ENCODE data around the gene UBE2I. TPM values are rescaled to one million over a fixed set of nuclear protein-coding genes. Genes with fewer than 3 reads are reported as not detected.
"Not testable (repeated sequence)": the region's sequence is repeated elsewhere in the genome, so short reads cannot be mapped to it uniquely, and the experiment has no call there.

UBE2I gene
- total RNA-seq, 2 experiments from 2014 or later = 207 to 237 TPM

DNA sequence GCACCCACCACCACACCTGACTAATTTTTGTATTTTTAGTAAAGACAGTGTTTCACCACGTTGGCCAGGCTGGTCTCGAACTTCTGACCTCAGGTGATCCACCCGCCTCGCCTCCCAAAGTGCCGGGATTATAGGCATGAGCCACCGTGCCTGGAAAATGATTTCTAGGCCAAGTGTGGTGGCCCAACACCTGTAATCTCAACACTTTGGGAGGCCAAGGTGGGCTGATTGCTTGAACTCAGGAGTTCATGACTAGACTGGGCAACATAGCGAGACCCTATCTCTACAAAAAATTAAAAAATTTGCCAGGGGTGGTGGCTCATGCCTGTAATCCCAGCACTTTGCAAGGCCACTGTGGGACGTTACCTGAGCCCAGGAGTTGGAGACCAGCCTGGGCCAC lies 13.0 kb downstream of the UBE2I start:
- CTCF ChIA-PET = no interaction called here

GRCh38 chr16:1323296-1324239 lies 14.1 kb downstream of the UBE2I start:
- Mint-ChIP-seq H3K27me3 (ENCODE audit: low read depth) (no peaks in the 10 kb centered on the region), H3K36me3 (ENCODE audit: low read depth) (peaks cover 44% of the 10 kb centered on the region), H3K9me3 (ENCODE audit: insufficient read depth) (no peaks in the 10 kb centered on the region), H3K4me3 (no peak overlapping the region), H3K27ac (no peak overlapping the region), H3K4me1 (ENCODE audit: low read depth) (peaks cover 2% of the 10 kb centered on the region)
- ChIA-PET POLR2A (no interaction called here), CTCF (interaction anchor here (0.6 kb wide), 1 partner anchor 12 kb away, joined by 3 read pairs; no protein-coding TSS in a partner anchor)
- ATAC-seq (no peak), DNase-seq (no peak)

More for the DNA sequence above, 13.0 kb downstream of the UBE2I start:
- peaks cover 2% of the 10 kb centered on the region for H3K4me1 Mint-ChIP-seq (ENCODE audit: low read depth)
- no peak for ATAC-seq
- H3K36me3 Mint-ChIP-seq (ENCODE audit: low read depth) = peaks cover 55% of the 10 kb centered on the region
- no peak for DNase-seq
- no peaks in the 10 kb centered on the region for H3K9me3 Mint-ChIP-seq (ENCODE audit: insufficient read depth)
- no peak overlapping the region for H3K4me3 Mint-ChIP-seq
- no peak overlapping the region for H3K27ac Mint-ChIP-seq
- POLR2A ChIA-PET = no interaction called here
- H3K27me3 Mint-ChIP-seq (ENCODE audit: low read depth) = no peaks in the 10 kb centered on the region

GRCh38 chr16:1324286-1324826 lies 14.9 kb downstream of the UBE2I start:
- Mint-ChIP-seq H3K27me3 (ENCODE audit: low read depth) (no peaks in the 10 kb centered on the region), H3K9me3 (ENCODE audit: insufficient read depth) (no peaks in the 10 kb centered on the region), H3K4me3 (no peak overlapping the region), H3K27ac (no peak overlapping the region), H3K36me3 (ENCODE audit: low read depth) (peaks cover 41% of the 10 kb centered on the region), H3K4me1 (ENCODE audit: low read depth) (peaks cover 2% of the 10 kb centered on the region)
- ChIA-PET POLR2A (no interaction called here), CTCF (interaction anchor here (0.6 kb wide), 1 partner anchor 12 kb away, joined by 3 read pairs; no protein-coding TSS in a partner anchor)
- no peak for DNase-seq
- no peak for ATAC-seq

DNA sequence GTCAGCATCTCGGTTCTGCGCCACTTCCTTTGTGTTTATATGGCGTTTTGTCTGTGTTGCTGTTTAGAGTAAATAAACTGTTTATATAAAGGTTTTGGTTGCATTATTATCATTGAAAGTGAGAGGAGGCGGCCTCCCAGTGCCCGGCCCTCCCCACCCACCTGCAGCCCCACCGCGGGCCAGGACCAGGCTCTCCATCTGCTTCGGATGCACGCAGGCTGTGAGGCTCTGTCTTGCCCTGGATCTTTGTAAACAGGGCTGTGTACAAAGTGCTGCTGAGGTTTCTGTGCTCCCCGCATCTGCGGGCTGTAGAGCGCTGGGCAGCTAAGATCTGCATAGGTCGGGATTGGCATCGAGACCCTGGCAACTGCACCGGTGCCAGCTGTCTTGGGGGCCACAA lies 15.8 kb downstream of the UBE2I start:
- peaks cover 33% of the 10 kb centered on the region for H3K36me3 Mint-ChIP-seq (ENCODE audit: low read depth)
- no peak overlapping the region for H3K27ac Mint-ChIP-seq
- DNase-seq (no peak), ATAC-seq (no peak)
- ChIA-PET CTCF (no interaction called here), POLR2A (no interaction called here)
- H3K4me1 Mint-ChIP-seq (ENCODE audit: low read depth) = no peaks in the 10 kb centered on the region
- H3K27me3 Mint-ChIP-seq (ENCODE audit: low read depth) = no peaks in the 10 kb centered on the region
- H3K4me3 Mint-ChIP-seq = no peak overlapping the region
- H3K9me3 Mint-ChIP-seq (ENCODE audit: insufficient read depth) = no peaks in the 10 kb centered on the region

DNA sequence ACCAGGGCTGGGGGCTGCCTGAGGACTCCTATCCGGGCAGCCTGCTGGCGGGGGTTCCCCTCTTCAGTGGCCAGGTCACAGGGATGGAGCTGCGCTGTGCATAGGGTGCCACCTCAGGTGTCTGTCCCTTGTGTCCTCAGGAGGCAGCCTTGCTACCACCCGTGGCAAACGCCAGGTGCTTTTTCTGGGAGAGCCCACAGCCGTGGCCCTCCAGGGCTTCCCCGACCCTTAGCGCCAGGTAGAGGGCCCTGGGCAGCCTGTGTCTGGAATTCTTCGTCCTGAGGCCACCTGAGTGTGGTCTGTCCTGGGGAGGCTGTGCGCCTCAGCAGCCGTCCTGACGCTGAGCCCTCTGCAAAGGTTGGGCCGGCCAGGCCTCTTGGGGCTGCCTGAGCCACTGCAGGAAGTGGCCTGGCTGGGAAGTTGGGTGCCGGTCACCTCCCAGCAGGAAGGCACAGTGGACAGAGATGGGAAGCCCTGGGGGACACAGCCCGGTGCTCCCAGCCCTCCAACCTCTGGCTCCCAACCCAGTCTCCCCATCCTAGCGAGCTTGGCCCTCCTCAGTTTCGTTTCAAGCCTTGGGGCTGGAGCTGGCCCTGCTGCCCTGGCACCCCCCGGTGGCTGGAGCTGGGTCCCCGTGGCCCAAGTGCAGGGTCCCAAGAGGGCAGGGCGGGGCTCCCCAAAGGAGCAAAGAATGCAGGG lies 16.4 kb downstream of the UBE2I start:
- ATAC-seq (no peak), DNase-seq (no peak)
- Mint-ChIP-seq H3K27ac (no peak overlapping the region), H3K36me3 (ENCODE audit: low read depth) (peaks cover 29% of the 10 kb centered on the region), H3K27me3 (ENCODE audit: low read depth) (no peaks in the 10 kb centered on the region), H3K9me3 (ENCODE audit: insufficient read depth) (no peaks in the 10 kb centered on the region), H3K4me1 (ENCODE audit: low read depth) (no peaks in the 10 kb centered on the region), H3K4me3 (no peak overlapping the region)
- ChIA-PET POLR2A (no interaction called here), CTCF (no interaction called here)

- DNase-seq (no peak), ATAC-seq (no peak)
- H3K27me3 Mint-ChIP-seq (ENCODE audit: low read depth) = no peaks in the 10 kb centered on the region
- no peak overlapping the region for H3K27ac Mint-ChIP-seq
- H3K36me3 Mint-ChIP-seq (ENCODE audit: low read depth) = peaks cover 23% of the 10 kb centered on the region
- ChIA-PET CTCF (no interaction called here), POLR2A (interaction anchor here (0.7 kb wide), 1 partner anchor 17 kb away, joined by 3 read pairs; the partner anchor contains the start of gene UBE2I)
- H3K9me3 Mint-ChIP-seq (ENCODE audit: insufficient read depth) = no peaks in the 10 kb centered on the region
- H3K4me1 Mint-ChIP-seq (ENCODE audit: low read depth) = peaks cover 2% of the 10 kb centered on the region
- no peak overlapping the region for H3K4me3 Mint-ChIP-seq
Observed at GRCh38 chr16:1326391-1326790, 17.0 kb downstream of the UBE2I start.

GRCh38 chr16:1326946-1327618 lies 17.6 kb downstream of the UBE2I start:
- Mint-ChIP-seq H3K36me3 (ENCODE audit: low read depth) (peaks cover 18% of the 10 kb centered on the region), H3K9me3 (ENCODE audit: insufficient read depth) (no peaks in the 10 kb centered on the region), H3K4me3 (no peak overlapping the region), H3K4me1 (ENCODE audit: low read depth) (peaks cover 9% of the 10 kb centered on the region), H3K27me3 (ENCODE audit: low read depth) (peaks cover 5% of the 10 kb centered on the region), H3K27ac (no peak overlapping the region)
- DNase-seq = no peak
- ATAC-seq = no peak
- ChIA-PET POLR2A (interaction anchor here (0.7 kb wide), 1 partner anchor 18 kb away, joined by 3 read pairs; the partner anchor contains the start of gene UBE2I), CTCF (no interaction called here)

DNA sequence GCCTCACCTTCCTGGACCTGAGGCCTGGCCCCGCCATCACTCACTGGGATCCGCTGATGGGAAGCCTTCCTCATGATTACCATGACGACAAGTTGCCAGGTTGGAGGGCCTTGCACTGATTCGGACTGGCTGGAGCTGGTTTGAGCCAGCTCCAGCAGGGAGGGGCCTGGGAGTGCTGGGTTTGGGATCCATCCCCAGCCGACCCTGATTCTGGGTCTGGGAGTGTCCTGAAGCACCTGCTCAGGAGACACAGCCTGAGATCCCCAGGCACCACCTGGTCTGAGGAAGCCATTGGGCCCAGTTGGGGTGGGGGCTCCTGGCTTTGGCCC lies 18.1 kb downstream of the UBE2I start:
- ATAC-seq (no peak), DNase-seq (no peak)
- Mint-ChIP-seq H3K4me3 (no peak overlapping the region), H3K36me3 (ENCODE audit: low read depth) (peaks cover 16% of the 10 kb centered on the region), H3K27me3 (ENCODE audit: low read depth) (peaks cover 10% of the 10 kb centered on the region), H3K4me1 (ENCODE audit: low read depth) (peaks cover 12% of the 10 kb centered on the region), H3K9me3 (ENCODE audit: insufficient read depth) (no peaks in the 10 kb centered on the region), H3K27ac (no peak overlapping the region)
- ChIA-PET CTCF (no interaction called here), POLR2A (no interaction called here)

DNA sequence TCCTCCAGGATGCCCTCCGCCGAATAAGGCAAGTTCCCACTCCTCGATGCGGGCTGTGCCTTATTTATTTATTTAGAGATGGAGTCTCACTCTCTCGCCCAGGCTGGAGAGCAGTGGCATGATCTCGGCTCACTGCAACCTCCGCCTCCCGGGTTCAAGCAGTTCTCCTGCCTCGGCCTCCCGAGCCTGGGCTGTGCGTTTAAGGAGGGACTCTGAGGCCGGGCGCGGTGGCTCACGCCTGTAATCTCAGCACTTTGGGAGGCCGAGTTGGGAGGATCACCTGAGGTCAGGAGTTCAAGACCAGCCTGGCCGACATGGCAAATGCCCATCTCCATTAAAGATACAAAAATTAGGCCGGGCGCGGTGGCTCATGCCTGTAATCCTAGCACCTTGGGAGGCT lies 18.7 kb downstream of the UBE2I start:
- ATAC-seq; DNase-seq; CTCF ChIA-PET; H3K27ac Mint-ChIP-seq; H3K9me3 Mint-ChIP-seq (ENCODE audit: insufficient read depth); POLR2A ChIA-PET; H3K4me3 Mint-ChIP-seq: not testable (repeated sequence)
- Mint-ChIP-seq H3K27me3 (ENCODE audit: low read depth) (peaks cover 13% of the 10 kb centered on the region), H3K36me3 (ENCODE audit: low read depth) (peaks cover 16% of the 10 kb centered on the region), H3K4me1 (ENCODE audit: low read depth) (peaks cover 15% of the 10 kb centered on the region)

GRCh38 chr16:1328961-1329360 lies 19.5 kb downstream of the UBE2I start:
- H3K27ac Mint-ChIP-seq; H3K9me3 Mint-ChIP-seq (ENCODE audit: insufficient read depth); CTCF ChIA-PET; H3K4me3 Mint-ChIP-seq; DNase-seq; ATAC-seq: not testable (repeated sequence)
- Mint-ChIP-seq H3K36me3 (ENCODE audit: low read depth) (peaks cover 10% of the 10 kb centered on the region), H3K27me3 (ENCODE audit: low read depth) (peaks cover 13% of the 10 kb centered on the region), H3K4me1 (ENCODE audit: low read depth) (peaks cover 15% of the 10 kb centered on the region)
- POLR2A ChIA-PET = interaction anchor here (1.2 kb wide), 1 partner anchor 18 kb away, joined by 3 read pairs; no protein-coding TSS in a partner anchor

GRCh38 chr16:1330260-1330914 lies 21.0 kb downstream of the UBE2I start:
- no peaks in the 10 kb centered on the region for H3K9me3 Mint-ChIP-seq (ENCODE audit: insufficient read depth)
- H3K4me1 Mint-ChIP-seq (ENCODE audit: low read depth) = peaks cover 15% of the 10 kb centered on the region
- ChIA-PET POLR2A (interaction anchor here (1.3 to 3.0 kb wide), 2 partner anchors 20 to 21 kb away, joined by 4 to 15 read pairs; partner anchors contain the start of gene UBE2I), CTCF (interaction anchor here (1.2 to 2.0 kb wide), 2 partner anchors 12 to 19 kb away, joined by 3 to 8 read pairs; no protein-coding TSS in a partner anchor)
- H3K4me3 Mint-ChIP-seq = no peak overlapping the region
- no peak for ATAC-seq
- H3K36me3 Mint-ChIP-seq (ENCODE audit: low read depth) = peaks cover 4% of the 10 kb centered on the region
- DNase-seq = no peak
- H3K27me3 Mint-ChIP-seq (ENCODE audit: low read depth) = peaks cover 22% of the 10 kb centered on the region
- no peak overlapping the region for H3K27ac Mint-ChIP-seq
